HK-2 (cell line): ENCODE data around the gene MTNR1A.
"Not testable (repeated sequence)": the region's sequence is repeated elsewhere in the genome, so short reads cannot be mapped to it uniquely, and the experiment has no call there.

Experiments
- DNase-seq: peaks from one replicate; pipeline ENCODE4 v3.0.0-alpha.2; 2018; ENCODE audit not compliant: unreplicated experiment

MTNR1A gene

GRCh38 chr4:186561748-186562147 lies 6.4 kb upstream of the MTNR1A start:
- DNase-seq = no peak

- no peak for DNase-seq
These were observed 5.3 kb upstream of the MTNR1A start for GRCh38 chr4:186560647-186561046.

GRCh38 chr4:186557486-186557885 lies 2.1 kb upstream of the MTNR1A start:
- DNase-seq = peak; percentile 36

- no peak for DNase-seq
These were observed 1.7 kb upstream of the MTNR1A start for GRCh38 chr4:186557061-186557460.

GRCh38 chr4:186554539-186554913 lies 841 bp downstream of the MTNR1A start:
- no peak for DNase-seq

GRCh38 chr4:186553717-186554116 lies 1.6 kb downstream of the MTNR1A start:
- no peak for DNase-seq

- no peak for DNase-seq
These were observed 3.5 kb downstream of the MTNR1A start for GRCh38 chr4:186551849-186552248.

GRCh38 chr4:186545436-186545835 lies 9.9 kb downstream of the MTNR1A start:
- DNase-seq = no peak

- no peak for DNase-seq
These were observed 12.2 kb downstream of the MTNR1A start for GRCh38 chr4:186543206-186543605.

GRCh38 chr4:186541801-186542200 lies 13.6 kb downstream of the MTNR1A start:
- DNase-seq = no peak

GRCh38 chr4:186537843-186538521 lies 17.4 kb downstream of the MTNR1A start:
- no peak for DNase-seq

GRCh38 chr4:186536285-186536684 lies 19.1 kb downstream of the MTNR1A start:
- DNase-seq = no peak

GRCh38 chr4:186534056-186534455 lies 21.3 kb downstream of the MTNR1A start:
- no peak for DNase-seq

GRCh38 chr4:186523927-186524326 lies 31.4 kb downstream of the MTNR1A start:
- DNase-seq = not testable (repeated sequence)

GRCh38 chr4:186516287-186516686 lies 39.1 kb downstream of the MTNR1A start:
- no peak for DNase-seq

GRCh38 chr4:186514271-186514950 lies 41.0 kb downstream of the MTNR1A start:
- no peak for DNase-seq

GRCh38 chr4:186504771-186505170 lies 50.6 kb downstream of the MTNR1A start:
- DNase-seq = not testable (repeated sequence)

- DNase-seq = no peak
These were observed 53.1 kb downstream of the MTNR1A start for GRCh38 chr4:186502231-186502630.

GRCh38 chr4:186501554-186501953 lies 53.8 kb downstream of the MTNR1A start:
- DNase-seq = no peak

GRCh38 chr4:186500721-186501304 lies 54.6 kb downstream of the MTNR1A start:
- DNase-seq = no peak

- no peak for DNase-seq
These were observed 55.9 kb downstream of the MTNR1A start for GRCh38 chr4:186499467-186499866.

- DNase-seq = no peak
These were observed 58.3 kb downstream of the MTNR1A start for GRCh38 chr4:186497043-186497442.

GRCh38 chr4:186494496-186494895 lies 60.9 kb downstream of the MTNR1A start:
- DNase-seq = no peak
